Mesenchymal stem cell (in vitro differentiated cells and primary cell): ENCODE data around the gene UBALD2.

Source experiments
- DNase-seq: peaks from one replicate; pipeline ENCODE4 v3.0.0-alpha.2; 2013
- H2AFZ ChIP-seq: one replicate; pipeline ENCODE4 v1.6.1; 2013; ENCODE audit warnings: low read depth, mild to moderate bottlenecking, control low read depth, inconsistent platforms, low read length, moderate library complexity
- H2AK5ac ChIP-seq: 2 replicates; pipeline ENCODE4 v1.6.1; 2013; ENCODE audit warnings: low read length, moderate library complexity, mild to moderate bottlenecking, inconsistent platforms; ENCODE audit not compliant: severe bottlenecking
- H2BK120ac ChIP-seq: one replicate; pipeline ENCODE4 v1.6.1; 2013; ENCODE audit warnings: low read depth, mild to moderate bottlenecking, inconsistent platforms, low read length, moderate library complexity
- H2BK12ac ChIP-seq, 2 experiments: one replicate each; pipeline ENCODE4 v1.6.1; 2013; ENCODE audit warnings: inconsistent platforms in 2 of 2, low read length in 2 of 2, mild to moderate bottlenecking in 2 of 2, moderate library complexity in 2 of 2, control low read depth in 1 of 2
- H2BK15ac ChIP-seq: one replicate; pipeline ENCODE4 v1.6.1; 2013; ENCODE audit warnings: mild to moderate bottlenecking, low read depth, inconsistent platforms; ENCODE audit not compliant: poor library complexity, severe bottlenecking
- H2BK5ac ChIP-seq: 2 replicates; pipeline ENCODE4 v1.6.1; 2013; ENCODE audit warnings: low read depth, mild to moderate bottlenecking, low read length, control low read depth, inconsistent platforms; ENCODE audit not compliant: poor library complexity, severe bottlenecking
- H3K14ac ChIP-seq, 2 experiments: one replicate each; pipeline ENCODE4 v1.6.1; 2013; ENCODE audit warnings: inconsistent platforms in 2 of 2, low read length in 2 of 2, control low read depth in 1 of 2, mild to moderate bottlenecking in 1 of 2, moderate library complexity in 1 of 2
- H3K18ac ChIP-seq, 2 experiments: one replicate each; pipeline ENCODE4 v1.6.1; 2013; ENCODE audit warnings: inconsistent platforms in 2 of 2, low read length in 2 of 2, control low read depth in 1 of 2, low read depth in 1 of 2, mild to moderate bottlenecking in 1 of 2
- H3K23ac ChIP-seq, 2 experiments: one replicate each; pipeline ENCODE4 v1.6.1; 2013; ENCODE audit warnings: inconsistent platforms in 2 of 2, low read length in 2 of 2, mild to moderate bottlenecking in 2 of 2, moderate library complexity in 2 of 2, control low read depth in 1 of 2
- H3K27ac ChIP-seq: 2 replicates; pipeline ENCODE4 v1.5.1; 2013; ENCODE audit warnings: mild to moderate bottlenecking, moderate library complexity, low read length, control low read depth, inconsistent platforms; ENCODE audit not compliant: poor library complexity, severe bottlenecking
- H3K27me3 ChIP-seq, 2 experiments: 2 replicates each; pipeline versions ENCODE4 v1.6.1 to v1.7.0; 2013; ENCODE audit warnings: low read length in 2 of 2, mild to moderate bottlenecking in 2 of 2, moderate library complexity in 2 of 2, control low read depth in 1 of 2, inconsistent platforms in 1 of 2; ENCODE audit not compliant: control insufficient read depth in 1 of 2, insufficient read depth in 1 of 2
- H3K36me3 ChIP-seq, 2 experiments: 2 replicates each; pipeline versions ENCODE4 v1.6.1 to v1.7.0; 2013; ENCODE audit warnings: low read length in 2 of 2, control low read depth in 1 of 2, inconsistent platforms in 1 of 2, low read depth in 1 of 2, mild to moderate bottlenecking in 1 of 2; ENCODE audit not compliant: insufficient read depth in 2 of 2, control insufficient read depth in 1 of 2
- H3K4ac ChIP-seq, 2 experiments: one replicate each; pipeline ENCODE4 v1.6.1; 2013; ENCODE audit warnings: inconsistent platforms in 2 of 2, low read length in 2 of 2, mild to moderate bottlenecking in 2 of 2, moderate library complexity in 2 of 2, control low read depth in 1 of 2, low read depth in 1 of 2
- H3K4me1 ChIP-seq: 2 replicates; pipeline ENCODE4 v1.6.1; 2013; ENCODE audit warnings: low read depth, low read length, control low read depth; ENCODE audit not compliant: control insufficient read depth, insufficient read depth
- H3K4me2 ChIP-seq: 2 replicates; pipeline ENCODE4 v1.6.1; 2013; ENCODE audit warnings: low read length, mild to moderate bottlenecking, inconsistent platforms; ENCODE audit not compliant: poor library complexity, severe bottlenecking
- H3K4me3 ChIP-seq, 2 experiments: 2 replicates each; pipeline versions ENCODE4 v1.5.1 to v1.7.0; 2013; ENCODE audit warnings: low read length in 2 of 2, mild to moderate bottlenecking in 2 of 2, control low read depth in 1 of 2, low read depth in 1 of 2; ENCODE audit not compliant: insufficient read depth in 1 of 2
- H3K79me1 ChIP-seq: replicated peaks from 2 replicates; pipeline ENCODE4 v1.6.1; 2013; ENCODE audit warnings: mild to moderate bottlenecking, control low read depth, low read length, inconsistent platforms; ENCODE audit not compliant: poor library complexity, severe bottlenecking
- H3K9ac ChIP-seq: 2 replicates; pipeline ENCODE4 v1.7.0; 2013; ENCODE audit warnings: mild to moderate bottlenecking, low read length, moderate library complexity
- H3K9me3 ChIP-seq: 2 replicates; pipeline ENCODE4 v1.7.0; 2013; ENCODE audit warnings: mild to moderate bottlenecking, low read length; ENCODE audit not compliant: control insufficient read depth
- H4K8ac ChIP-seq: one replicate; pipeline ENCODE4 v1.6.1; 2013; ENCODE audit warnings: inconsistent platforms, mild to moderate bottlenecking, low read length, moderate library complexity
- H4K91ac ChIP-seq: one replicate; pipeline ENCODE4 v1.6.1; 2013; ENCODE audit warnings: mild to moderate bottlenecking, low read length, inconsistent platforms
- WGBS: methylation state at CpG from one replicate; pipeline ENCODE4 v1.1.7; 2013; ENCODE audit warnings: mixed read lengths; 5-methylcytosine and 5-hydroxymethylcytosine counted together

Gene UBALD2

GRCh38 chr17:76271669-76272540 lies 6.8 kb downstream of the UBALD2 start:
- Histone ChIP-seq H3K18ac (peak overlapping the region in 1 of 2 experiments; percentile 28), H2AFZ (no peak overlapping the region), H3K4ac (no peak overlapping the region), H4K91ac (peak overlapping the region; percentile 75), H3K9me3 (no peaks in the 10 kb centered on the region), H3K9ac (peak overlapping the region; percentile 61), H2BK120ac (no peak overlapping the region), H3K27me3 (no peaks in the 10 kb centered on the region), H3K4me1 (peaks cover 70% of the 10 kb centered on the region), H3K36me3 (peaks cover 19 to 49% of the 10 kb centered on the region in 2 experiments), H3K4me2 (no peak overlapping the region), H2BK15ac (no peak overlapping the region), H3K14ac (no peak overlapping the region), H3K4me3 (peak overlapping the region in 1 of 2 experiments; percentile 41), H3K23ac (no peak overlapping the region), H3K79me1 (peaks cover 16% of the 10 kb centered on the region), H4K8ac (peak overlapping the region; percentile 45), H2BK5ac (no peak overlapping the region), H2AK5ac (peak overlapping the region; percentile 47), H3K27ac (no peak overlapping the region), H2BK12ac (peak overlapping the region in 1 of 2 experiments; percentile 76)
- peak; percentile 41 for DNase-seq
- WGBS, result 78% methylated on average over 38 of the region's 38 CpGs

- no peak overlapping the region for H2BK12ac ChIP-seq
- no peak overlapping the region for H3K27ac ChIP-seq
- H2AFZ ChIP-seq, result no peak overlapping the region
- H2BK120ac ChIP-seq, result no peak overlapping the region
- peaks cover 16 to 55% of the 10 kb centered on the region in 2 experiments for H3K36me3 ChIP-seq
- no peak overlapping the region for H4K91ac ChIP-seq
- DNase-seq, result peak; percentile 52
- H3K9ac ChIP-seq, result peak overlapping the region; percentile 61
- H2AK5ac ChIP-seq, result peak overlapping the region; percentile 47
- H2BK15ac ChIP-seq, result no peak overlapping the region
- WGBS, result 89% methylated on average over 16 of the region's 19 CpGs
- no peak overlapping the region for H3K4ac ChIP-seq
- H4K8ac ChIP-seq, result no peak overlapping the region
- no peaks in the 10 kb centered on the region for H3K27me3 ChIP-seq
- no peaks in the 10 kb centered on the region for H3K9me3 ChIP-seq
- no peak overlapping the region for H3K14ac ChIP-seq
- peak overlapping the region; percentile 3 for H2BK5ac ChIP-seq
- no peak overlapping the region for H3K18ac ChIP-seq
- no peak overlapping the region for H3K4me3 ChIP-seq
- H3K23ac ChIP-seq, result no peak overlapping the region
- H3K79me1 ChIP-seq, result peaks cover 16% of the 10 kb centered on the region
- H3K4me1 ChIP-seq, result peaks cover 71% of the 10 kb centered on the region
- no peak overlapping the region for H3K4me2 ChIP-seq
Measured at GRCh38 chr17:76272541-76273444, 7.6 kb downstream of the UBALD2 start.

GRCh38 chr17:76273445-76274111 lies 8.4 kb downstream of the UBALD2 start:
- Histone ChIP-seq H3K14ac (no peak overlapping the region), H4K91ac (no peak overlapping the region), H4K8ac (no peak overlapping the region), H3K27me3 (no peaks in the 10 kb centered on the region), H3K4ac (no peak overlapping the region), H2BK12ac (no peak overlapping the region), H3K36me3 (peaks cover 16 to 49% of the 10 kb centered on the region in 2 experiments), H3K18ac (no peak overlapping the region), H3K23ac (no peak overlapping the region), H3K9me3 (no peaks in the 10 kb centered on the region), H2BK120ac (no peak overlapping the region), H3K4me3 (no peak overlapping the region), H2AFZ (no peak overlapping the region), H3K27ac (no peak overlapping the region), H2BK15ac (no peak overlapping the region), H3K4me2 (no peak overlapping the region), H3K4me1 (peaks cover 64% of the 10 kb centered on the region), H2AK5ac (no peak overlapping the region), H3K79me1 (peaks cover 16% of the 10 kb centered on the region), H3K9ac (no peak overlapping the region), H2BK5ac (peak overlapping the region; percentile 3)
- 93% methylated on average over 26 of the region's 26 CpGs for WGBS
- peak; percentile 48 for DNase-seq
